ENCODE measurements around the gene RABGGTA.

- TF ChIP-seq POLR2A (IDR thresholded peaks at IDR 0.05) (no peak), CTCF (IDR thresholded peaks at IDR 0.05) (peak in 2 of 6 experiments; percentile 9 to 13)
Measured at GRCh38 chr14:24315807-24316596, 44.6 kb upstream of the RABGGTA start.
